WI38 (cell line): ENCODE results near the gene WDR86.
A peak's percentile ranks its signal among the peaks of the same experiment; 100 is the strongest.

Experiments used
- H3K4me3 ChIP-seq: 2 replicates; pipeline ENCODE4 v1.5.1; 2011; ENCODE audit warnings: low read depth, mild to moderate bottlenecking, control low read depth, low read length
- TF ChIP-seq, protein P1 (sequence below): IDR thresholded peaks from 2 replicates; pipeline ENCODE4 v1.5.1; 2012; ENCODE audit warnings: low read depth, mild to moderate bottlenecking, control low read depth, low read length

WDR86 gene

DNA sequence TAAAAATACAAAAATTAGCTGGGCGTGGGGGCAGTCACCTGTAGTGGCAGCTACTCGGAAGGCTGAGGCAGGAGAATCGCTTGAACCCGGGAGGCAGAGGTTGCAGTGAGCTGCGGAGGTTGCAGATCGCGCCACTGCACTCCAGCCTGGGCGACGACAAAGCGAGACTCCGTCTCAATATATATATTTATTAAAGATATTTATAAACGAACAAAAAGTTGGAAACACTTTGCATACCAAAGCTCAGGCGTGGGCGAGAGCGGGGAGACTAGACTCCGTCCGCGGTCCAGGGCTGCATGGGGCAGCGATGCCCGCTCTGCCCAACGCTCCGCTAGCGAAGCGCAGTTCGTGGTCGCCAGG, 38.0 kb upstream of the WDR86 start:
- TF ChIP-seq, protein P1, sequence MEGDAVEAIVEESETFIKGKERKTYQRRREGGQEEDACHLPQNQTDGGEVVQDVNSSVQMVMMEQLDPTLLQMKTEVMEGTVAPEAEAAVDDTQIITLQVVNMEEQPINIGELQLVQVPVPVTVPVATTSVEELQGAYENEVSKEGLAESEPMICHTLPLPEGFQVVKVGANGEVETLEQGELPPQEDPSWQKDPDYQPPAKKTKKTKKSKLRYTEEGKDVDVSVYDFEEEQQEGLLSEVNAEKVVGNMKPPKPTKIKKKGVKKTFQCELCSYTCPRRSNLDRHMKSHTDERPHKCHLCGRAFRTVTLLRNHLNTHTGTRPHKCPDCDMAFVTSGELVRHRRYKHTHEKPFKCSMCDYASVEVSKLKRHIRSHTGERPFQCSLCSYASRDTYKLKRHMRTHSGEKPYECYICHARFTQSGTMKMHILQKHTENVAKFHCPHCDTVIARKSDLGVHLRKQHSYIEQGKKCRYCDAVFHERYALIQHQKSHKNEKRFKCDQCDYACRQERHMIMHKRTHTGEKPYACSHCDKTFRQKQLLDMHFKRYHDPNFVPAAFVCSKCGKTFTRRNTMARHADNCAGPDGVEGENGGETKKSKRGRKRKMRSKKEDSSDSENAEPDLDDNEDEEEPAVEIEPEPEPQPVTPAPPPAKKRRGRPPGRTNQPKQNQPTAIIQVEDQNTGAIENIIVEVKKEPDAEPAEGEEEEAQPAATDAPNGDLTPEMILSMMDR: no peak
- peak overlapping the region; percentile 52 for H3K4me3 ChIP-seq

DNA sequence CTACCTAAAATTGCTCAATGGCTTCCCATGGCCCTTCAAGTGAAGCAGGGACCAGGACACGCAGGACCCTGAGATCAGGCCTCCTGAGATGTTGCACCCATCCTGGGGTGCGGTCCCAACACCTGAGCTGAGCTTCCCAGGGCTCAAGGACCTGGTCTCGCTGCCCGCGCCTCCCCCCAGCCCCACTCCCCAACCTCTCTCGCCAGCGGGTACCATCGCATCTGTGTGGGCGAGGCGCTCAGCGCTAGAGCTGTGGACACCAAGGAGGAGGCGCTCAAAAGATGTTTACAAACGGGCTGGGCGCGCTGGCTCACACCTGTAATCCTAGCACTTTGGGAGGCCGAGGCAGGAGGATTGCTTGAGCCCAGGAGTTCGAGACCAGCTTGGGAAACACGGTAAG, 37.5 kb upstream of the WDR86 start:
- TF ChIP-seq, protein P1: no peak
- H3K4me3 ChIP-seq: no peak overlapping the region

DNA sequence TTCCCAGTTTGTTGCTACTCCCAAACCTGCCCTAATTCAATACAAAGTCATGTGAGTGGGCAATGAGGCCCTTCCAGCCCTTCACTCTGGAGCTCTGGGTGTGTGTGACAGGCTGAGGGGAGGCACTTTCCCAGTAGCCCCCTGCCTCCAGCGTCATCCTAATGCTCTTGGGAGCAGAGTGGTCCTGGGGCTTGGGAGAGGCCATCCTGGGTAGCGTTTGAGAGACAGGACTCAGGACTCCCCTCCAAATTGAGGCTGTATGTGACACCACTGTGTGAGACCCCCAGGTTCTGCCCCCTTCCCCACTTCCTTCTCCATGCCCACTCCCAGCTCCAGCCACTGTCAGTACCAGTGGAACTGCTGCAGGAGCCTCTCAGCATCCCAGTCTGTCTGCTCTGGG, 36.6 kb upstream of the WDR86 start:
- TF ChIP-seq, protein P1: no peak
- H3K4me3 ChIP-seq: no peak overlapping the region

DNA sequence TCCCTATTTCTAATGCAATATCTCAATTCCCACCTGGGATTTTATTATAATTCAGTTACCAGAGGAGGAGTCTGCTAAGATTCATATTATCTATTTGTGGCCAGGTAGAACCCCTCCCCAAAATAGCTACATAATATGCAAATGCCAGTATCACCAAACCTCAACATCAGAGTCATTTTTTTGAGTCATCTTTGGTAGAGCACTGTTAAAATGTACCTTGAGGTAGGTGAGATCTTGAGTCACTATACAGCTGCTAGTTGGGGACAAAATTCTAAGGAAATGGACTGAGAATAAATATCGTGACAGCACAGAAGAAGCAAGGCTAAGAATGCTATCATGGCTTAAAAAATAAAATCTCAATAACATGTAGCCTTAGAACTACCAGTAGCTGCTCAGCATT, 34.8 kb upstream of the WDR86 start:
- no peak overlapping the region for H3K4me3 ChIP-seq
- TF ChIP-seq, protein P1: no peak

DNA sequence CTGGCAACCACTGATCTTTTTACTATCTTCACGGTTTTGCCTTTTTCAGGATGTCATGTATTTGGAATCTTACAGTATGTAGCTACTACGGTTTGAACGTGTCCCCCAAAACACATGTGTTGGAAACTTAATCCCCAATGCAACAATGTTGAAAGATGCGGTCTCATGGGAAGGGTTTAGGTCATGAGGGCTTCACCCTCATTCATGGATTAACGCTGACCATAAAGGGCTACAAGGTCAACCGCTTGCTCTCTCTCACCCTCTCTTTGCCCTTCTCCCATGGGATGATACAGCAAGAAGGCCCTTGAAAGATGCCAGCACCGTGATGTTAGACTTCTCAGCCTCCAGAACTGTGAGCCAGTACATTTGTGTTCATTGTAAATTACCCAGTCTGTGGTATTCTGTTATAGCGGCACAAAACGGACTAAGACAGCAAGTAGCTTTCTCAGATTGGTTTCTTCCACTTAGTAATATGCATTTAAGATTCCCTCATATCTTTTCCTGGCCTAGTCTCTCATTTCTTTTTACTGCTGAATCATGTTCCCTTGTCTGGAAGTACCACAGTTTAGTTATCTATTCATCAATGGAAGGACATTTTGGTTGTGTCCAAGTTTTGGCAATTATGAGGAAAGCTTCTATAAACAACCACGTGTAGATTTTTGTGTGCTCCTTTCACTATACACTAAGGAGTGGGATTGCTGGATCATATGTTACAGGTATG, 33.1 kb upstream of the WDR86 start:
- TF ChIP-seq, protein P1: no peak
- H3K4me3 ChIP-seq: no peak overlapping the region

DNA sequence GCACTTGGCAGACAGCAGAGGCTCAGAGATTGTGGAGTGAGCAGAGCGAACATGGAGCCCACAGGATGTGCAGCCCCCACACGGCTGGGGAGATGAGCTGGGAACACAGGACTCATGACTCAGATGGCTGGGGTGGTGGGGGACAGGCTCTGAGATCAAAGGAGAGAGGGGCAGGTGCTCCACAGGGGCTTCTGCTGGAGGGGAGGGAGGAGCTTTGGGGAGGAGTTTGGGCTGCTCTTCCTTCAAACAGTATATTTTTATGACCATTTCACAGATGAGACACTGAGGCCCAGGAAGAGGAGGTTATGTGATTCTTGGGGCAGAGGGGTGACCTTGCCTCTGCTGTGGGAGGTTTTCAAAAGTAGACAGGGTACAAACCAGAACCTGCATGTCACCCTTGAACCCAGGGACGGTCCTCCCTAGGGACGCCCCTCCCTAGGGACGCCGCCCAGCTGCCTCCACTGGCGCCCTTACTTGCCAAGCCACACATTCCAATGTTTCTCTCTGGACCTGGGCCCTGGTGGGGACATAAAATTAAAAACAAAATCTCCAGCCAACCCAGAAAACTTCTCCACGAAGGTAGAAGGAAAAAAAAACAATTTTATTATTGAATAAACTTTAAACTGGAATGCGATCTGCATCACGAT, 31.1 kb upstream of the WDR86 start:
- TF ChIP-seq, protein P1: no peak
- H3K4me3 ChIP-seq: no peak overlapping the region
